Measurements from ENCODE around the gene ZNF385B.
A peak's percentile ranks its signal among the peaks of the same experiment; 100 is the strongest.

Gene ZNF385B

GRCh38 chr2:179855673-179856072 lies 5.7 kb downstream of the ZNF385B start:
- TF ChIP-seq CTCF (IDR thresholded peaks at IDR 0.05; ENCODE audit: extremely low read depth, missing control alignments) = no peak
- DNase-seq (ENCODE audit: low spot score) = no peak

- DNase-seq (ENCODE audit: low spot score) = no peak
- no peak for TF ChIP-seq CTCF (IDR thresholded peaks at IDR 0.05; ENCODE audit: extremely low read depth, missing control alignments)
Measured at GRCh38 chr2:179854891-179855290, 6.5 kb downstream of the ZNF385B start.

- no peak for TF ChIP-seq CTCF (IDR thresholded peaks at IDR 0.05; ENCODE audit: extremely low read depth, missing control alignments)
- no peak for DNase-seq (ENCODE audit: low spot score)
Measured at GRCh38 chr2:179853108-179853507, 8.3 kb downstream of the ZNF385B start.

- DNase-seq (ENCODE audit: low spot score) = no peak
- TF ChIP-seq CTCF (IDR thresholded peaks at IDR 0.05; ENCODE audit: extremely low read depth, missing control alignments) = no peak
Measured at GRCh38 chr2:179850188-179850587, 11.2 kb downstream of the ZNF385B start.

- no peak for TF ChIP-seq CTCF (IDR thresholded peaks at IDR 0.05; ENCODE audit: extremely low read depth, missing control alignments)
Measured at GRCh38 chr2:179849719-179850118, 11.7 kb downstream of the ZNF385B start.

GRCh38 chr2:179843541-179843940 lies 17.9 kb downstream of the ZNF385B start:
- TF ChIP-seq CTCF (IDR thresholded peaks at IDR 0.05; ENCODE audit: extremely low read depth, missing control alignments) = no peak
- no peak for DNase-seq (ENCODE audit: low spot score)

More at GRCh38 chr2:179849719-179850118, 11.7 kb downstream of the ZNF385B start:
- no peak for DNase-seq (ENCODE audit: low spot score)

GRCh38 chr2:179842498-179843153 lies 18.8 kb downstream of the ZNF385B start:
- DNase-seq (ENCODE audit: low spot score) = peak; percentile 29
- TF ChIP-seq CTCF (IDR thresholded peaks at IDR 0.05; ENCODE audit: extremely low read depth, missing control alignments) = no peak

All from GM20000 (cell line).